Measurements from ENCODE around the gene IPO11. TPM values are rescaled to one million over a fixed set of nuclear protein-coding genes. Genes with fewer than 3 reads are reported as not detected.

IPO11 gene
- total RNA-seq: 29.4 and 41.4 TPM in 2 replicates

GRCh38 chr5:62412549-62413329, at the start of gene IPO11:
Gene IPO11 (plus strand): TSS chr5:62412763. CDS start chr5:62437280, 24,517 bp downstream.

DNA sequence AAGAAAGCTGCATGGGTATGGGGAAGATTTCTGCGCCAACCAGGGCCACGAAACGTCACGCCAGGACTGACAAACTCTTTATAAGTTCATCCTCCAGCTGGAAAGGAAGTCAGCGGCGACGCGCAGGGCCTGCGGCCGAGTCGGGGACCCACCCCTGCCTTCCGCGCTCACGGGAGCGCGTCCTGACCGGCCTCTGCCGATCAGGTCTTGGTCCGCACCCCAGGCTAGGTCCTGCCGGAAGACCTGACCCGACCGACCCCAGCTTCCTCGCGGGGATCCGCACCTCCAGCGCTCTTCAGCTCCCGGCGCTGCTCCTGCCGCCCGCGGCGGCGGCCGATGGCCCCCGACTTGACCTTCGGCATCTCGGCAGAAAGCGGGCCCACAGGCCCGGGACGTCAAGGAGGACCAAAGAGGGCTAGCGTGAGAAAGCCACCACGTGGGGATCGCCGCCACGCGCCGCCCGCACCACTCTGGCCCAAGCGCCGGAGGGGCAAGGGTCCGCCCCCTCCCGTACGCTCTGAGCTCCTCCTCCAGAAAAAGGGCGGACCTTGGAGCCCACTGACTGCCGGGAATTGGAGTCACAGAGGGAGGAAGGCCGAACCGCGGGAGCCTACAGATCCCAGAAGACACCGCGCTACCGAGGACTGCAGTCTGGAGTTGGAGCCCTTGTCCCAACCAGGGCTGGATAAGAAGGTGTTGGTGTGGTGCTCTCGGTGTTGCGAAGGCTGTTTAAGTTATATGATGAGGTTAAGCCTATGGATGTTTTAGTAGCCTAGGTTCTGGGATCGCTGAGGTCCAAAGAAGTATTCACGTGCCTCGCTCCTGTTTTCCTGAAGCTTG, 8.9 kb upstream of the IPO11 start, which contains the start of gene DIMT1:
TSS of gene DIMT1 (minus strand) at position 495 of the 840 bp plus-strand sequence. CDS start at position 362, 133 bp downstream.

GRCh38 chr5:62578540-62578939, 166.0 kb downstream of the IPO11 start, which contains the start of gene LRRC70:
Gene LRRC70 (plus strand): TSS chr5:62578819. CDS start chr5:62579439, 620 bp downstream.

Other genes with a start within 250 kb of the IPO11 start
- gene KIF2A, start 106.6 kb upstream of the IPO11 start, total RNA-seq: 82.5 and 125 TPM in 2 replicates
- gene DIMT1, start 8.9 kb upstream of the IPO11 start, total RNA-seq: 42.8 and 43.1 TPM in 2 replicates
- 0.83 and 1.2 TPM in 2 replicates for gene LRRC70, start 166.1 kb downstream of the IPO11 start, total RNA-seq

Data from smooth muscle cell of the umbilical artery (primary cell).